ENCODE data around the gene AFTPH.

Gene AFTPH

DNA sequence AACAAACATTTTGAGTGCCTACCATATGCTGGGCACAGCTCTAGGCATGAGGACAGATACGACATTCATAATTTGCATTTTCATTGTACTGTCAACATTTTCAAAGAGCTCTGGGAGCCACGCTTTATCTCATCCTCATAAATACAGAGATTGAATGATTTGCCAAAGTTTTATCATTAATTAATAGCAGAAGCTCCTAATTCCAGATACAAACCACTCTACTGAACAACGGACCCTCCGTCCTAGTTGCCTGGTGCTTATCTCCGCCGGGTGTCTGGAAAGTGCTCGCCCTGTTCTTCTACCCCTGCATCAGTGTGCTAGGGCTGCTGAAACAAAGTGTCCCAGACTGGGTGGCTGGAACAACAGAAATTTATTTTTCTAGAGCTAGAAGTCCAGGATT, 105.7 kb downstream of the AFTPH start:
- no peak for TF ChIP-seq EGR1 (IDR thresholded peaks at IDR 0.05)
- TF ChIP-seq RAD21 (IDR thresholded peaks at IDR 0.05; ENCODE audit: low read depth) = no peak
- TF ChIP-seq, protein P1, sequence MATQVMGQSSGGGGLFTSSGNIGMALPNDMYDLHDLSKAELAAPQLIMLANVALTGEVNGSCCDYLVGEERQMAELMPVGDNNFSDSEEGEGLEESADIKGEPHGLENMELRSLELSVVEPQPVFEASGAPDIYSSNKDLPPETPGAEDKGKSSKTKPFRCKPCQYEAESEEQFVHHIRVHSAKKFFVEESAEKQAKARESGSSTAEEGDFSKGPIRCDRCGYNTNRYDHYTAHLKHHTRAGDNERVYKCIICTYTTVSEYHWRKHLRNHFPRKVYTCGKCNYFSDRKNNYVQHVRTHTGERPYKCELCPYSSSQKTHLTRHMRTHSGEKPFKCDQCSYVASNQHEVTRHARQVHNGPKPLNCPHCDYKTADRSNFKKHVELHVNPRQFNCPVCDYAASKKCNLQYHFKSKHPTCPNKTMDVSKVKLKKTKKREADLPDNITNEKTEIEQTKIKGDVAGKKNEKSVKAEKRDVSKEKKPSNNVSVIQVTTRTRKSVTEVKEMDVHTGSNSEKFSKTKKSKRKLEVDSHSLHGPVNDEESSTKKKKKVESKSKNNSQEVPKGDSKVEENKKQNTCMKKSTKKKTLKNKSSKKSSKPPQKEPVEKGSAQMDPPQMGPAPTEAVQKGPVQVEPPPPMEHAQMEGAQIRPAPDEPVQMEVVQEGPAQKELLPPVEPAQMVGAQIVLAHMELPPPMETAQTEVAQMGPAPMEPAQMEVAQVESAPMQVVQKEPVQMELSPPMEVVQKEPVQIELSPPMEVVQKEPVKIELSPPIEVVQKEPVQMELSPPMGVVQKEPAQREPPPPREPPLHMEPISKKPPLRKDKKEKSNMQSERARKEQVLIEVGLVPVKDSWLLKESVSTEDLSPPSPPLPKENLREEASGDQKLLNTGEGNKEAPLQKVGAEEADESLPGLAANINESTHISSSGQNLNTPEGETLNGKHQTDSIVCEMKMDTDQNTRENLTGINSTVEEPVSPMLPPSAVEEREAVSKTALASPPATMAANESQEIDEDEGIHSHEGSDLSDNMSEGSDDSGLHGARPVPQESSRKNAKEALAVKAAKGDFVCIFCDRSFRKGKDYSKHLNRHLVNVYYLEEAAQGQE (IDR thresholded peaks at IDR 0.05; ENCODE audit: low read depth) = no peak
- TF ChIP-seq ZBTB7A (IDR thresholded peaks at IDR 0.05; ENCODE audit: low read depth) = no peak
- TF ChIP-seq TEAD4 (IDR thresholded peaks at IDR 0.05) = no peak
- no peak for TF ChIP-seq CREB1 (IDR thresholded peaks at IDR 0.05; ENCODE audit: low read depth)

DNA sequence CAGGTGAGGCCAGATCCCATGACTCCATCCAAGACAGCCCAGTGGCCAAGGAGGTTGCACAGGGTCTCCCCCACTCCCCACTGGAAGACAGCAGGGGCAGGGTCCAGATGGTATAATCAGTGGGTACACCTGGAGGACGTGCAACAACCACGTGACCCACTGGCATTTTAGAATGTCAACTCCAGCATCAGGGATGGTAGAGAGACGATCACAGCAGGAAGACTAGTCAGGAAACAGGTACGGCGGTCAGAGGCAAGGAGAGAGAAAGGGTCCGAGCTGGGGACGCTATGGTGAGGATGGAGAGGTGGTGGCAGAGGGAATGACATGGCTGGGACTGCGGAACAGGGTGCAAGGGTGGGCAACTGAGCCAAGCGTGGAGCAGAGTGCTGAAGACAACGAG, 106.6 kb downstream of the AFTPH start:
- TF ChIP-seq, protein P2, sequence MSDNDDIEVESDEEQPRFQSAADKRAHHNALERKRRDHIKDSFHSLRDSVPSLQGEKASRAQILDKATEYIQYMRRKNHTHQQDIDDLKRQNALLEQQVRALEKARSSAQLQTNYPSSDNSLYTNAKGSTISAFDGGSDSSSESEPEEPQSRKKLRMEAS (IDR thresholded peaks at IDR 0.05) = no peak
- TF ChIP-seq RAD21 (IDR thresholded peaks at IDR 0.05; ENCODE audit: low read depth) (no peak), TCF12 (IDR thresholded peaks at IDR 0.05; ENCODE audit: low read depth) (no peak), TEAD4 (IDR thresholded peaks at IDR 0.05) (no peak), NFIC (IDR thresholded peaks at IDR 0.05) (no peak), CEBPB (IDR thresholded peaks at IDR 0.05) (no peak)

DNA sequence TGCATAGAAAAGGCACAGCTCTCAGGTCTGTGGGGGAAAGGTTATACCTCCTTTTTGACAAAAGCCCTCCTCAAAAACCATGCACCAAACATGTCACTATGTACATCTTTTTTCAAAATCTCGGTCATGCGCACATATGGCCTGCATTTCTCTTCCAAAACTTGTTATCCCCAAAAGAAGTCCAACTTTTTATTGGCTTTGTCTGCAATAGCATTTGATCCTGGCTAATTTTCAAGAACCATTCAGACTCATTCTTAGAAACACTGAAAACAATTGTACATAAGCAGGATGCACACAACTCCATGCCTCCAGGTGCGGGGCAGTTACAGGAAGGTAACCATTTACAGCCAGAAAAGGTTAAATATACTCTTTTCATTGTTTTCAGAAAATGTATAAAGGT, 107.6 kb downstream of the AFTPH start:
- TF ChIP-seq FOXM1 (IDR thresholded peaks at IDR 0.05; ENCODE audit: borderline replicate concordance, low read depth) (no peak), TEAD4 (IDR thresholded peaks at IDR 0.05) (no peak), CREB1 (IDR thresholded peaks at IDR 0.05; ENCODE audit: low read depth) (no peak), NFIC (IDR thresholded peaks at IDR 0.05) (no peak), TAF1 (IDR thresholded peaks at IDR 0.05; ENCODE audit: low read depth) (no peak), EGR1 (IDR thresholded peaks at IDR 0.05) (no peak), ZBTB7A (IDR thresholded peaks at IDR 0.05; ENCODE audit: low read depth) (no peak), TCF12 (IDR thresholded peaks at IDR 0.05; ENCODE audit: low read depth) (no peak), YY1 (IDR thresholded peaks at IDR 0.05; ENCODE audit: low read depth) (no peak)
- TF ChIP-seq, protein P1 (IDR thresholded peaks at IDR 0.05; ENCODE audit: low read depth) = no peak
- TF ChIP-seq, protein P3, sequence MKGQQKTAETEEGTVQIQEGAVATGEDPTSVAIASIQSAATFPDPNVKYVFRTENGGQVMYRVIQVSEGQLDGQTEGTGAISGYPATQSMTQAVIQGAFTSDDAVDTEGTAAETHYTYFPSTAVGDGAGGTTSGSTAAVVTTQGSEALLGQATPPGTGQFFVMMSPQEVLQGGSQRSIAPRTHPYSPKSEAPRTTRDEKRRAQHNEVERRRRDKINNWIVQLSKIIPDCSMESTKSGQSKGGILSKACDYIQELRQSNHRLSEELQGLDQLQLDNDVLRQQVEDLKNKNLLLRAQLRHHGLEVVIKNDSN (IDR thresholded peaks at IDR 0.05) = no peak
- TF ChIP-seq, protein P2 (IDR thresholded peaks at IDR 0.05) = no peak

DNA sequence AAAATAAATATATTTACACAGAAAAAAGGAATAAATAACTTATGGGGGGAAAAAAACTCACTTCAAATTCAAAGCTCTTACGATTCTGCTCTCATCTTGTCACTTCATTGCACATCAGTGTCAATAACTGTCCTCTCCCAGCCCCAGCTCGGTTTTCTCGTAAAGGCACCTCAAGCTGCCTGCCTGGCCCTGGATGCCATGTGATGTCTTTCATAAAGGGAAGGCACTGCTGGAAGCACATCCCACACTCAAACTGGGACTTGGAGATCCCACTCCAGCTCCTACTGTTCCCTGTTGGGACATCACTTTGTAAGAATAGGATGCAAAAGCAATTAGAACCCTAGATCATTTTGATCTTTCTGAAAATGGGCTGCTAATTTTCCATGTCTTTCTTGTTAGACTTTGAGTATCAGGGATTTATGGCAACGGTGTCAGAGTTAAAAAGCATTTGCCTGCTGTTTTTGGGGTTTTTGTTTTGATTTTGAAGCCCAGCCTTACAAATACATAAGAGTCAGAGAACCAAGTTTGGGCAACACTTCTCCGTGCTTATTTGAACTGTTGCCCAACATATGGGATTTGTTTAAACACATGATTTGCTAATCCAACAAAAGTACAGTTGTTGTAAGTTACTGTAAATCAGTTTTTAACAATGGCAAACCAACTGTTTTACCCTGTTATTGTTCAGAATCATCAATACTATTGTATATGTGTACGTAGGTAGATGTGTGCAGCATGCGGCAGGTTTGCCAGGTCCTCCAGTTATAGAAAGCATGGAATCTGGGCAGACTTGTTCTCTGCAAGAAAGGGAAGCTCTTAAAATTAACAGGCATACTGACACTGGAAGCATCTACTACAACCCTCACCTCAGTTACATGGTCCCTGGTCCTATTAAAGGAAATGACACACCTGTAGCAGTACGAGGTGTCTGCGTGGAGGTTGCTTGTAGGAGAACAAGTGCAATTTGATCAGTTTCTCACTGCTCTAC, 109.0 kb downstream of the AFTPH start:
- TF ChIP-seq, protein P3 (IDR thresholded peaks at IDR 0.05) = no peak
- TF ChIP-seq, protein P2 (IDR thresholded peaks at IDR 0.05) = no peak
- TF ChIP-seq NFIC (IDR thresholded peaks at IDR 0.05) = no peak
- TF ChIP-seq YY1 (IDR thresholded peaks at IDR 0.05; ENCODE audit: low read depth) = no peak
- no peak for TF ChIP-seq CREB1 (IDR thresholded peaks at IDR 0.05; ENCODE audit: low read depth)
- no peak for TF ChIP-seq ZBTB7A (IDR thresholded peaks at IDR 0.05; ENCODE audit: low read depth)
- no peak for TF ChIP-seq TAF1 (IDR thresholded peaks at IDR 0.05; ENCODE audit: low read depth)
- TF ChIP-seq CEBPB (IDR thresholded peaks at IDR 0.05) = no peak
- TF ChIP-seq FOXM1 (IDR thresholded peaks at IDR 0.05; ENCODE audit: borderline replicate concordance, low read depth) = no peak
- TF ChIP-seq TEAD4 (IDR thresholded peaks at IDR 0.05) = no peak
- TF ChIP-seq TCF12 (IDR thresholded peaks at IDR 0.05; ENCODE audit: low read depth) = no peak
- TF ChIP-seq EP300 (IDR thresholded peaks at IDR 0.05; ENCODE audit: borderline replicate concordance) = no peak
- TF ChIP-seq EGR1 (IDR thresholded peaks at IDR 0.05) = no peak
- no peak for TF ChIP-seq RAD21 (IDR thresholded peaks at IDR 0.05; ENCODE audit: low read depth)
- TF ChIP-seq, protein P1 (IDR thresholded peaks at IDR 0.05; ENCODE audit: low read depth) = no peak
